ENCODE data around the gene FTHL17.
A peak's percentile ranks its signal among the peaks of the same experiment; 100 is the strongest.

FTHL17 gene

GRCh38 chrX:31057691-31058090, 14.2 kb downstream of the FTHL17 start:
- TF ChIP-seq CTCF (IDR thresholded peaks at IDR 0.05; ENCODE audit: borderline replicate concordance, control extremely low read depth, extremely low read depth, insufficient read depth, missing control alignments), result no peak
- DNase-seq (ENCODE audit: low spot score), result no peak
- in situ Hi-C loops (cut with MboI; ENCODE audit: low sequenced_read_pairs, unreplicated experiment), result no loop called here

GRCh38 chrX:31057291-31057690, 14.6 kb downstream of the FTHL17 start:
- in situ Hi-C loops (cut with MboI; ENCODE audit: low sequenced_read_pairs, unreplicated experiment), result no loop called here

GRCh38 chrX:31053621-31054020, 18.2 kb downstream of the FTHL17 start:
- in situ Hi-C loops (cut with MboI; ENCODE audit: low sequenced_read_pairs, unreplicated experiment), result no loop called here
- TF ChIP-seq CTCF (IDR thresholded peaks at IDR 0.05; ENCODE audit: borderline replicate concordance, control extremely low read depth, extremely low read depth, insufficient read depth, missing control alignments), result no peak

More at GRCh38 chrX:31057291-31057690, 14.6 kb downstream of the FTHL17 start:
- DNase-seq (ENCODE audit: low spot score), result no peak
- peak; percentile 11 for TF ChIP-seq CTCF (IDR thresholded peaks at IDR 0.05; ENCODE audit: borderline replicate concordance, control extremely low read depth, extremely low read depth, insufficient read depth, missing control alignments)

GRCh38 chrX:31039327-31039711, 32.5 kb downstream of the FTHL17 start:
- DNase-seq (ENCODE audit: low spot score), result no peak
- in situ Hi-C loops (cut with MboI; ENCODE audit: low sequenced_read_pairs, unreplicated experiment), result loop anchor here (5.0 to 25.0 kb wide), 3 partner anchors 255 to 618 kb away; no protein-coding TSS in a partner anchor
- no peak for TF ChIP-seq CTCF (IDR thresholded peaks at IDR 0.05; ENCODE audit: borderline replicate concordance, control extremely low read depth, extremely low read depth, insufficient read depth, missing control alignments)

More at GRCh38 chrX:31053621-31054020, 18.2 kb downstream of the FTHL17 start:
- no peak for DNase-seq (ENCODE audit: low spot score)

- DNase-seq (ENCODE audit: low spot score), result peak; percentile 27
- in situ Hi-C loops (cut with MboI; ENCODE audit: low sequenced_read_pairs, unreplicated experiment), result loop anchor here (5.0 to 25.0 kb wide), 3 partner anchors 256 to 619 kb away; no protein-coding TSS in a partner anchor
- peak; percentile 64 for TF ChIP-seq CTCF (IDR thresholded peaks at IDR 0.05; ENCODE audit: borderline replicate concordance, control extremely low read depth, extremely low read depth, insufficient read depth, missing control alignments)
Measured at GRCh38 chrX:31038575-31039326, 33.1 kb downstream of the FTHL17 start.

- in situ Hi-C loops (cut with MboI; ENCODE audit: low sequenced_read_pairs, unreplicated experiment), result loop anchor here (5.0 to 25.0 kb wide), 3 partner anchors 258 to 620 kb away; no protein-coding TSS in a partner anchor
- TF ChIP-seq CTCF (IDR thresholded peaks at IDR 0.05; ENCODE audit: borderline replicate concordance, control extremely low read depth, extremely low read depth, insufficient read depth, missing control alignments), result peak; percentile 58
- DNase-seq (ENCODE audit: low spot score), result peak; percentile 32
Measured at GRCh38 chrX:31036895-31037294, 34.9 kb downstream of the FTHL17 start.

All from GM13976 (cell line).